H1 (cell line): Measurements from ENCODE around the gene KCNN4. TPM values are rescaled to one million over a fixed set of nuclear protein-coding genes. Genes with fewer than 3 reads are reported as not detected.

ENCODE experiments used
- CTCF ChIA-PET: fragments of 300-600 bp; sonication (Branson Sonifier 250); formaldehyde crosslinking; loops from one replicate; lab custom pipeline; 2021; ENCODE audit not compliant: partially characterized antibody; lab: Charles Lee
- POLR2A ChIA-PET: fragments of 300-600 bp; sonication (Branson Sonifier 250); formaldehyde crosslinking; loops from one replicate; lab custom pipeline; 2021; ENCODE audit warnings: inconsistent platforms; ENCODE audit not compliant: partially characterized antibody; lab: Charles Lee
- DNase-seq, 2 experiments: peaks; one replicate each; pipeline versions ENCODE4 v3.0.0 to v3.0.0-alpha.2; 2010 to 2022; ENCODE audit warnings: low spot score in 2 of 2, low read depth in 1 of 2, mixed read lengths in 1 of 2
- FAIRE-seq: peaks from 2 replicates; lab custom pipeline; 2011; peaks lifted over from hg19 to GRCh38; lab: Jason Lieb, UNC
- H2AFZ ChIP-seq: 2 replicates; pipeline ENCODE4 v1.8.1; 2012; ENCODE audit warnings: low read length, inconsistent platforms
- H2AK5ac ChIP-seq: 2 replicates; pipeline ENCODE4 v1.6.1; 2013; ENCODE audit warnings: low read depth, low read length
- H2BK120ac ChIP-seq: replicated peaks from 2 replicates; pipeline ENCODE3; 2013; ENCODE audit warnings: low read depth, low read length, inconsistent platforms
- H2BK12ac ChIP-seq: 2 replicates; pipeline ENCODE4 v1.6.1; 2013; ENCODE audit warnings: low read depth, low read length
- H2BK15ac ChIP-seq: 2 replicates; pipeline ENCODE4 v1.6.1; 2013; ENCODE audit warnings: low read length
- H2BK20ac ChIP-seq: 2 replicates; pipeline ENCODE4 v1.6.1; 2013; ENCODE audit warnings: low read length
- H2BK5ac ChIP-seq: 2 replicates; pipeline ENCODE4 v1.6.1; 2013; ENCODE audit warnings: low read depth, low read length
- H3K14ac ChIP-seq: 2 replicates; pipeline ENCODE4 v1.6.1; 2013; ENCODE audit warnings: inconsistent platforms; ENCODE audit not compliant: insufficient read length
- H3K18ac ChIP-seq: 2 replicates; pipeline ENCODE4 v1.6.1; 2013; ENCODE audit warnings: low read length; ENCODE audit errors: extremely low read depth
- H3K23ac ChIP-seq: 2 replicates; pipeline ENCODE4 v1.6.1; 2013; ENCODE audit warnings: inconsistent platforms; ENCODE audit not compliant: insufficient read length
- H3K23me2 ChIP-seq: 2 replicates; pipeline ENCODE4 v1.6.1; 2013; ENCODE audit warnings: low read depth, low read length
- H3K27ac ChIP-seq: 2 replicates; pipeline ENCODE4 v1.6.1; 2011; ENCODE audit warnings: low read depth, low read length, inconsistent platforms
- H3K27me3 ChIP-seq, 4 experiments: replicated peaks in 1 of 4; 1 replicate in 1 of 4; 2 replicates in 3 of 4; pipeline versions ENCODE4 v1.6.1 to v1.8.1; 2011 to 2013; ENCODE audit warnings: low read length in 3 of 4, mild to moderate bottlenecking in 3 of 4, inconsistent platforms in 2 of 4, mixed read lengths in 2 of 4, moderate library complexity in 1 of 4; ENCODE audit not compliant: control insufficient read depth in 3 of 4, insufficient read depth in 3 of 4; ENCODE audit errors: extremely low read depth in 1 of 4
- H3K36me3 ChIP-seq, 4 experiments: 2 replicates each; pipeline versions ENCODE4 v1.6.1 to v1.8.1; 2011 to 2013; ENCODE audit warnings: mild to moderate bottlenecking in 4 of 4, low read length in 3 of 4, moderate library complexity in 2 of 4, control low read depth in 1 of 4, inconsistent platforms in 1 of 4; ENCODE audit not compliant: insufficient read depth in 4 of 4, control insufficient read depth in 2 of 4
- H3K4ac ChIP-seq: replicated peaks from 2 replicates; pipeline ENCODE3; 2013; ENCODE audit warnings: low read length, low read depth, mixed read lengths, inconsistent platforms; ENCODE audit not compliant: insufficient read length
- H3K4me1 ChIP-seq, 4 experiments: replicated peaks in 1 of 4; 1 replicate in 1 of 4; 2 replicates in 3 of 4; pipeline versions ENCODE4 v1.6.1 to v1.8.1; 2011 to 2013; ENCODE audit warnings: low read length in 3 of 4, inconsistent platforms in 2 of 4, mixed read lengths in 1 of 4; ENCODE audit not compliant: insufficient read depth in 4 of 4, control insufficient read depth in 3 of 4
- H3K4me2 ChIP-seq, 2 experiments: 2 replicates each; pipeline versions ENCODE4 v1.6.1 to v1.8.1; 2011 to 2013; ENCODE audit warnings: low read depth in 2 of 2, low read length in 2 of 2, control low read depth in 1 of 2, inconsistent platforms in 1 of 2, mild to moderate bottlenecking in 1 of 2; ENCODE audit not compliant: insufficient read depth in 1 of 2
- H3K4me3 ChIP-seq, 4 experiments: fragments of 200-600, 300-600 bp in 1 of 4; sonication (generic), shearing (Covaris generic), sonication (Bioruptor Twin) in 1 of 4; 2 replicates each; pipeline versions ENCODE4 v1.5.1 to v1.8.1; 2011 to 2016; ENCODE audit warnings: low read length in 4 of 4, low read depth in 3 of 4, control low read depth in 2 of 4, inconsistent platforms in 2 of 4, mild to moderate bottlenecking in 2 of 4, mixed read lengths in 1 of 4, moderate library complexity in 1 of 4; ENCODE audit not compliant: insufficient read depth in 2 of 4; ENCODE audit errors: extremely low read depth in 1 of 4
- H3K56ac ChIP-seq: replicated peaks from 2 replicates; pipeline ENCODE3; 2013; ENCODE audit warnings: low read depth, mild to moderate bottlenecking, mixed read lengths, low read length, inconsistent platforms; ENCODE audit not compliant: insufficient read length
- H3K79me1 ChIP-seq: 2 replicates; pipeline ENCODE4 v1.6.1; 2013; ENCODE audit warnings: low read depth, low read length, control low read depth
- H3K79me2 ChIP-seq, 2 experiments: 2 replicates each; pipeline versions ENCODE4 v1.6.1 to v1.8.1; 2012 to 2013; ENCODE audit warnings: low read length in 2 of 2, mild to moderate bottlenecking in 2 of 2, inconsistent platforms in 1 of 2; ENCODE audit not compliant: insufficient read depth in 2 of 2, control insufficient read depth in 1 of 2
- H3K9ac ChIP-seq, 4 experiments: replicated peaks in 1 of 4; 1 replicate in 1 of 4; 2 replicates in 3 of 4; pipeline versions ENCODE4 v1.6.1 to v1.8.1; 2011 to 2013; ENCODE audit warnings: low read depth in 3 of 4, low read length in 3 of 4, control low read depth in 2 of 4, mild to moderate bottlenecking in 2 of 4, moderate library complexity in 2 of 4, inconsistent platforms in 1 of 4; ENCODE audit errors: extremely low read depth in 1 of 4
- H3K9me3 ChIP-seq, 2 experiments: 2 replicates each; pipeline versions ENCODE4 v1.6.1 to v1.8.1; 2012 to 2013; ENCODE audit warnings: mild to moderate bottlenecking in 2 of 2, moderate library complexity in 2 of 2, control low read depth in 1 of 2, inconsistent platforms in 1 of 2, low read depth in 1 of 2, low read length in 1 of 2, mixed read lengths in 1 of 2; ENCODE audit not compliant: insufficient read depth in 2 of 2
- H4K20me1 ChIP-seq, 2 experiments: replicated peaks in 1 of 2; 2 replicates each; pipeline versions ENCODE3 to v1.8.1; 2011 to 2013; ENCODE audit warnings: inconsistent platforms in 2 of 2, low read length in 2 of 2, mild to moderate bottlenecking in 1 of 2; ENCODE audit not compliant: insufficient read depth in 2 of 2, control insufficient read depth in 1 of 2
- H4K5ac ChIP-seq: 2 replicates; pipeline ENCODE4 v1.6.1; 2013; ENCODE audit warnings: low read length, low read depth, mixed read lengths, inconsistent platforms; ENCODE audit not compliant: insufficient read length
- H4K8ac ChIP-seq: 2 replicates; pipeline ENCODE4 v1.8.0; 2013; ENCODE audit warnings: mild to moderate bottlenecking, moderate library complexity, low read length, inconsistent platforms; ENCODE audit not compliant: insufficient read depth; ENCODE audit errors: extremely low read depth
- H4K91ac ChIP-seq: replicated peaks from 2 replicates; pipeline ENCODE3; 2013; ENCODE audit warnings: low read length, mixed read lengths, inconsistent platforms; ENCODE audit not compliant: insufficient read length
- ATF3 ChIP-seq: IDR thresholded peaks from 2 replicates; pipeline ENCODE4 v1.6.1; 2011; ENCODE audit warnings: low read depth, mild to moderate bottlenecking, low read length; ENCODE audit not compliant: insufficient read depth
- BRCA1 ChIP-seq: IDR thresholded peaks from 2 replicates; pipeline ENCODE4 v1.6.1; 2012; ENCODE audit warnings: low read depth, low read length, improper control_type of control experiment
- CBX8 ChIP-seq: fragments of 300-800, 300-1000 bp; sonication (generic); IDR thresholded peaks from 2 replicates; pipeline ENCODE4 v1.7.1; 2016; ENCODE audit warnings: low read depth, low read length, borderline replicate concordance
- E2F6 ChIP-seq: IDR thresholded peaks from 2 replicates; pipeline ENCODE4 v1.6.1; 2012; ENCODE audit warnings: inconsistent platforms
- JUN ChIP-seq: IDR thresholded peaks from 2 replicates; pipeline ENCODE4 v1.6.1; 2011; ENCODE audit warnings: low read depth, mild to moderate bottlenecking, improper control_type of control experiment, low read length
- KDM5A ChIP-seq: fragments of 200-600 bp; IDR thresholded peaks from 2 replicates; pipeline ENCODE4 v1.7.1; 2012; ENCODE audit warnings: mild to moderate bottlenecking, low read length, inconsistent platforms, mixed read lengths
- SIN3A ChIP-seq, 2 experiments: IDR thresholded peaks in 1 of 2; conservative IDR thresholded peaks in 1 of 2; 2 replicates each; pipeline ENCODE4 v1.6.1; 2011 to 2012; ENCODE audit warnings: low read length in 2 of 2, improper control_type of control experiment in 1 of 2, low read depth in 1 of 2, mild to moderate bottlenecking in 1 of 2
- TCF12 ChIP-seq: IDR thresholded peaks from 2 replicates; pipeline ENCODE4 v1.6.1; 2011; ENCODE audit warnings: low read depth, mild to moderate bottlenecking, low read length
- WGBS, 2 experiments: shearing (Covaris generic) in 1 of 2; methylation state at CpG; one replicate each; pipeline versions ENCODE4 v1.1.6 to v1.1.7; 2013 to 2015; ENCODE audit warnings: low lambda C conversion rate in 2 of 2, mixed read lengths in 2 of 2, inconsistent platforms in 1 of 2, low coverage in 1 of 2, missing lambda C conversion rate in 1 of 2; ENCODE audit not compliant: insufficient replicate concordance in 2 of 2, insufficient coverage in 1 of 2, insufficient read length in 1 of 2; ENCODE audit errors: extremely low coverage in 1 of 2, missing lambda C conversion rate in 1 of 2; 5-methylcytosine and 5-hydroxymethylcytosine counted together
- polyA plus RNA-seq, 7 experiments: library from polyadenylated mRNA; depleted of rRNA in 3 of 7; stranded (reverse) in 5 of 7; unstranded in 2 of 7; fragments of >200 nt in 5 of 7; fragments of 200-250 nt in 2 of 7; gene quantifications; 1 replicate in 5 of 7; 2 replicates in 1 of 7; 4 replicates in 1 of 7; pipeline versions ENCODE4 v1.2.1 to v1.2.3, GENCODE V29; 2011 to 2013; ENCODE audit warnings: missing spikeins in 2 of 7, mixed read lengths in 2 of 7
- total RNA-seq: library from RNA; stranded (reverse); fragmentation: NEBNext Ultra II Directional; extraction: Animal tissue kit (Norgen Biotek cat#: 25700); gene quantifications from 2 replicates; pipeline ENCODE4 v1.2.1, GENCODE V29; 2021

The KCNN4 gene
- total and polyA plus RNA-seq, 2 of the 8 experiments (the other 6 are each of a cell fraction or from before 2014, with no cell fraction given), result 0.78 to 1.5 TPM

- Histone ChIP-seq H3K4ac (no peak overlapping the region), H4K5ac (no peak overlapping the region), H3K56ac (no peak overlapping the region), H3K4me3 (no peak overlapping the region), H2AFZ (no peak overlapping the region), H3K9ac (no peak overlapping the region), H4K91ac (no peak overlapping the region), H3K23me2 (peaks cover 4% of the 10 kb centered on the region; the same call in 1 of the 2 replicates), H3K18ac (no peak overlapping the region), H3K14ac (no peak overlapping the region), H4K20me1 (no peaks in the 10 kb centered on the region), H3K79me1 (peaks cover 3% of the 10 kb centered on the region; the same call in 1 of the 2 replicates), H3K23ac (no peak overlapping the region), H4K8ac (no peak overlapping the region), H3K27ac (no peak overlapping the region), H2BK15ac (no peak overlapping the region), H2BK5ac (no peak overlapping the region), H3K79me2 (peaks cover 0 to 13% of the 10 kb centered on the region in 2 experiments; a peak in 1 of 4 replicates), H2BK120ac (no peak overlapping the region), H3K4me1 (no peaks in the 10 kb centered on the region), H3K9me3 (no peaks in the 10 kb centered on the region), H3K4me2 (no peak overlapping the region), H2AK5ac (no peak overlapping the region), H2BK12ac (no peak overlapping the region), H3K36me3 (peaks cover 18 to 30% (median 20%) of the 10 kb centered on the region in 4 experiments), H2BK20ac (no peak overlapping the region), H3K27me3 (no peaks in the 10 kb centered on the region)
- DNase-seq (no peak), FAIRE-seq (no peak)
- CTCF ChIA-PET, result interaction anchor here (0.9 to 30.4 kb wide), 6 partner anchors 8 to 58 kb away, joined by 3 to 703 read pairs (median 4); partner anchors contain the start of gene KCNN4
- TF ChIP-seq KDM5A (no peak), BRCA1 (no peak), CBX8 (no peak), TCF12 (no peak), SIN3A (conservative IDR thresholded peaks at IDR 0.05 in 1 of 2, IDR thresholded peaks at IDR 0.05 in 1 of 2; ENCODE audit: low read depth in 1 of 2, low read length in 2 of 2) (no peak), ATF3 (no peak), JUN (no peak), E2F6 (no peak)
- POLR2A ChIA-PET, result interaction anchor here (0.6 to 5.4 kb wide), 5 partner anchors 13 to 1575 kb away, joined by 3 to 33 read pairs (median 3); no protein-coding TSS in a partner anchor
- 89% methylated on average over 4 of the region's 4 CpGs; no CpG with 5 or more reads in 1 of the 2 experiments for WGBS, 2 experiments
These were observed 29.1 kb downstream of the KCNN4 start for GRCh38 chr19:43751466-43752220.
